Activated T-cell treated with anti-CD3 and anti-CD28 coated beads for 48 hours (primary cell): ENCODE results near the gene ITGA3.

Source experiments
- DNase-seq: peaks from one replicate; pipeline ENCODE4 v3.0.0-alpha.2; 2020; ENCODE audit warnings: low read depth

The ITGA3 gene

GRCh38 chr17:50110591-50111349 lies 54.9 kb downstream of the ITGA3 start:
- DNase-seq = no peak

GRCh38 chr17:50111673-50112655 lies 56.1 kb downstream of the ITGA3 start:
- DNase-seq = no peak

GRCh38 chr17:50112694-50113093 lies 56.8 kb downstream of the ITGA3 start:
- no peak for DNase-seq

GRCh38 chr17:50113624-50114320 lies 57.9 kb downstream of the ITGA3 start:
- DNase-seq = no peak

GRCh38 chr17:50114401-50114800 lies 58.5 kb downstream of the ITGA3 start:
- no peak for DNase-seq

- DNase-seq = no peak
Measured at GRCh38 chr17:50114849-50115357, 59.0 kb downstream of the ITGA3 start.

GRCh38 chr17:50115756-50116155 lies 59.8 kb downstream of the ITGA3 start:
- DNase-seq = no peak

GRCh38 chr17:50117202-50118051 lies 61.5 kb downstream of the ITGA3 start:
- DNase-seq = peak; percentile 69

GRCh38 chr17:50118076-50118827 lies 62.3 kb downstream of the ITGA3 start:
- DNase-seq = no peak

GRCh38 chr17:50118828-50119218 lies 62.9 kb downstream of the ITGA3 start:
- no peak for DNase-seq

- DNase-seq = no peak
Measured at GRCh38 chr17:50120475-50121253, 64.8 kb downstream of the ITGA3 start.

GRCh38 chr17:50122945-50123344 lies 67.0 kb downstream of the ITGA3 start:
- DNase-seq = no peak

- no peak for DNase-seq
Measured at GRCh38 chr17:50123649-50124349, 67.9 kb downstream of the ITGA3 start.

- no peak for DNase-seq
Measured at GRCh38 chr17:50125420-50125997, 69.6 kb downstream of the ITGA3 start.

- no peak for DNase-seq
Measured at GRCh38 chr17:50127697-50128361, 71.9 kb downstream of the ITGA3 start.

GRCh38 chr17:50128441-50129352 lies 72.8 kb downstream of the ITGA3 start:
- no peak for DNase-seq

GRCh38 chr17:50129353-50129727 lies 73.4 kb downstream of the ITGA3 start:
- no peak for DNase-seq
